Stimulated activated naive CD4-positive, alpha-beta T cell treated with Interleukin-2 at 50 U/mL for 16 hours (primary cell): ENCODE measurements around the gene MYOT.
"Not testable (repeated sequence)": the region's sequence is repeated elsewhere in the genome, so short reads cannot be mapped to it uniquely, and the experiment has no call there.

Experiments used
- DNase-seq: peaks from one replicate; lab custom pipeline; 2025; lab: John Stamatoyannopoulos, UW

The MYOT gene

DNA sequence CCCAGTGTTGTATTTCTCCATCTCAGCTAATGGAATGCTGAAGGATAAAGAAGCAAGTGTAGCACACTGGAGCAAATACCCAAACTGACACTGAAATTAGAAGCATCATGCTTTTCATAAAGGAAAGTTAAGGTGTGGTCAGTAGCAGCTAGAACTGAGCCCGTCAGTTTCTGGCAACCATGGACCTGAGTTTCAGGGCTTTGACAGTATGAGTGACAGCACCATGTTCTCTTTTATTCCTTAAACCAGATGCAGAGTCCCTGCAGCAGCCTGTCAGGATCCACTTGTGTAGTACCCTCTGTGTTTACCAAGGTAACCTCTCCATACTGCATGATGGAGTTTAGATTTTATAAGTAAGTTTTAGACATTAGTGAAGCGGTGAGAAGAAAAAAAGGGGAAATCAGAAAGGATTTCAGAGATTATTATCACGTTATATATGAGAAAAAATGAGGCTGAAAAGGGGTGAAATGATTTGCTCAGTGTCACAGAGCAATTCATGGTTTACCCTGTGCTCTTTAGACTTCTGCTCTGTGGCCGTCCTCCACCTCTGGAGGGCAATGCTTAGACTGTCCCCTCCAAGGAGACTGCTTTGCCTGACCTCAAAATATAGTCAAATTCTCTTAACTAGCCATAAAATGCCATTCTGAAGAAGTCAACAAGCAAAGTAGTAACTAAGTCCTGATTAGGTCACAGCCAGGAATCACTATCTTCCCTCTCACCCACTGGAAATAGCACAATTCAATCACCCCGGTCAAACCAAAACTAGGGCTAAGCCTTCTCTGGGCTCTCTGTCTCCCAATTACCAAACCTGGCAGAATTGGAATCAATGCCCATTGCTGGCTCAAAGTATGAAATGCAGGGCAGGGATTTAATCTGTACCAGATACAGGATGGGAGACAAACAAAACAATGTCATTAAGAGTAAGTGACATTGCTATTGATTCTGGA, 10.5 kb upstream of the MYOT start:
- no peak for DNase-seq

DNA sequence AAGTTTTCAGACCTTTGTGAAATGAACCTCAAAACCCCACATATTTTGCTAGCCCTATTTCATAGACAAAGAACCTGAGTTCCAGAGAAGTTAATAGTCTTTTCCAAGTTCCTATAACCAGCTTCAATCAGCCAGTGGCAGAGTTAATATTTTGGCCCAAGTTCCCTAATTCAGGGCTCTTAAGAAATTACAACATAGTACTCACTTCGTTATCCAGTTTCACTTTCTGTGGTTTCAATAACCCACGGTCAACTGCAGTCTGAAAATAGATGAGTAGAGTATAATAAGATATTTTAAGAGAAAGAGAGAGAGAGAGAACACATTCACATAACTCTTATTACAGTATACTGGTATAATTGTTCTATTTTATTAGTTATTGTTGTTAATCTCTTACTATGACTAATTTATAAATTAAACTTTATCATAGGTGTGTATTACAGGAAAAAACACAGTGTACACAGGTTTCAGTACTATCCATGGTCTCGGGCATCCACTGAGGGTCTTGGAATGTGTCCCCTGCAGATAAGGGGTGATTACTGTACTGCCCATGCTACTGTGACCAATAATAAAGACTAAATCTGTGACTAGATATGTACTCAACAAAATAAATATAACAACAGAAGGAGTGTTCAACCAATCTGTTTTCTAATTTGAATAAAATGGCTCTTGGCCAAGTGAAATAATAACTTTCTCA, 9.3 kb upstream of the MYOT start:
- DNase-seq = no peak

DNA sequence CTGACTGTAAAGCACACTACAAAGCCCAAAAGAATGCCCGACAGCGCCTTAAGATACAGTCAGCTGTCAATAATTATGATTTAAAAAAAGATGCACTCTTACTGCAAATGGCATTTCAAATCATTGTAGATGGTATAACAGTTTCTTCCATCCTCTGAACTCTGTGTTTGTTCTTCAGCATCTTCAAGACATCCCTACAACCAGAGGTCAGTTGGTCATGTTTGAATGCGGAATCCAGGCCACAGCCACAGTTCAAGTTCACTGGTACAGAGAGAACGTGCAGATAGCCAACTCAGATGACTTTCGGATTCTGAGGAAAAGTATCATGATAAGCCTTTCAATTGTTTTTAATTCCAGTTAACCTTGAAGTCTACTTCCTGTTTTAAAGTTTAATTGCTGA, 8.7 kb upstream of the MYOT start:
- no peak for DNase-seq

DNA sequence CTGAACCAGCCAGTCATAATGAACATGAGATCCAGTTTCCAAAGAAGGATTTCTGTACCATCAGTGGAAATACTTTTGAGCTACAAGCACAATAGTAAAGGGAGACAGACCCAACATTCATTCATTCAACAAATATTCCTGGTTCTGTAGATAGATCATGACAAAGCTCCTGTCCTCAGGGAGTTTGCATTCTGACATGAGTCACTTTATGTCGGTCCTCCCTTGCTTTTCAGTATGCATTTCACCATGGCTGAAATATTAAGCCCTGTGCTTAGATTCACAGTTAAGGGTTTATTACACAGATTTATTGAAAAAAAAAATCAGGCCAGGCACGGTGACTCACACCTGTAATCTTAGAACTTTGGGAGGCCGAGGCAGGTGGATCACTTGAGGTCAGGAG, 5.4 kb upstream of the MYOT start:
- no peak for DNase-seq

DNA sequence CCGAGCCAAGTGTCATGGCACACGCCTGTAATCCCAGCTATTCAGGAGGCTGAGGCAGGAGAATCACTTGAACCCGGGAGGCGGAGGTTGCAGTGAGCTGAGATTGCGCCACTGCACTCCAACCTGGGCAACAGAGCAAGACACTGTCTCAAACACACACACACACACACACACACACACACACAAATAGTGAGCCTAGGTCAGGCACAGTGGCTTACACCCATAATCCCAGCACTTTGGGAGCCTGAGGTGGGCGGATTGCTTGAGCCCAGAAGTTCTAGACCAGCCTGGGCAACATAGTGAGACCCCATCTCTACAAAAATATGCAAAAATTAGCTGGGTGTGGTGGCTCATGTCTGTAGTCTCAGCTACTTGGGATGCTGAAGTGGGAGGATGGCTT, 4.0 kb upstream of the MYOT start:
- not testable (repeated sequence) for DNase-seq

DNA sequence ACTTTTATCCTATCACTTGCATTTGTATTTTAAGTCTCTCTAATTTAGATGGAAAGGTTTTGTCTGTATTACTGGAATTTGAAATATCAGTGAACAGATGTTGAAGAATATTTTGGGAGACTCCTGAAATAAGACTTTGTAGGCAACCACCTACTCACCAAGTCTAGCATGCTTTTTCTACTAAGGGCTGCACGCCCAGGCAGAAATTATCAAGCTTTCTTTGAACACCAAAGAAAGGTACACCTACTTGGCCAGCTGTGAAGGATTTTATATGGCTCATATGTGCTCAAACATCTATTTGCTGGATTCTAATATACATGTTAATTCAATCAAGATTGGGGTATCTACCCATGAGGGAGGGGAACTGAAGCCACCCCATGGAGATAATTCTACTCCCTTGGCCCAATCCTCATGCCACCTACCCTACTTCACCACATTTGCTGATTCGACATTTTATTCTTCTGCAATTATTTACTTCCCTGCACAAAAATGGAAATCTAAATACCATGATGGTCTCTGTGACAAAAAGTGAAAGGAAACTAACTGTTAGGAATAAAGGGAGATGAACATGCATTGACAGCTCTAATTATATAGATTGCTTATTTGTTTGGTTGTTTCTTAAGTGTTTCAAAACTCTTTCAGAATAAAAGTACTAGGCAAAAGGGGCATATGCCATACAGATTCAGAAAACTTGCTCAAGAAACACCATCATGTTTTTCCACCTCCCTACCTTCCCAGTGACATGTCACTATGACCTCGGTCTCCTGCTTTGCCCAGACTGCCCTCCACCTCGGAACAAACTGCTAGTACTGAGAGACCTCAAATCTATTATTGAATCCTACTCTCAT, 895 bp upstream of the MYOT start:
- DNase-seq = no peak

DNA sequence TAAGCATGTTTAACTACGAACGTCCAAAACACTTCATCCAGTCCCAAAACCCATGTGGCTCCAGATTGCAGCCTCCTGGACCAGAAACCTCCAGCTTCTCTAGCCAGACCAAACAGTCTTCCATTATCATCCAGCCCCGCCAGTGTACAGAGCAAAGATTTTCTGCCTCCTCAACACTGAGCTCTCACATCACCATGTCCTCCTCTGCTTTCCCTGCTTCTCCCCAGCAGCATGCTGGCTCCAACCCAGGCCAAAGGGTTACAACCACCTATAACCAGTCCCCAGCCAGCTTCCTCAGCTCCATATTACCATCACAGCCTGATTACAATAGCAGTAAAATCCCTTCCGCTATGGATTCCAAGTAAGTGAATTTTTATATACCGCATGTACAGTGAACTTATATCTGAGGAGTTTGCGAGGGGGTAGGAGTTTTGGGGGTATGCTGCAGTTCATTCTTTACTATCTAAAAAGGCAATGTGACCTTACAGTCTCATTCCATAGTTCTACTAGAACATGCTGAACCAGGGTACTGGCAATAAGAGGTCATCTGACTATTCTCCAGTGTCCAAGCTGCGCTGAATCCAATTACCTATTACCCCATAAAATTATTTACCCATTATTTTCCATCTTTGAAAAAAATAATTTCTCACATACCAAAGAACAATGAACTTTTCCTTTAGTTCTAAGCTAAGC, 3.1 kb downstream of the MYOT start:
- no peak for DNase-seq

DNA sequence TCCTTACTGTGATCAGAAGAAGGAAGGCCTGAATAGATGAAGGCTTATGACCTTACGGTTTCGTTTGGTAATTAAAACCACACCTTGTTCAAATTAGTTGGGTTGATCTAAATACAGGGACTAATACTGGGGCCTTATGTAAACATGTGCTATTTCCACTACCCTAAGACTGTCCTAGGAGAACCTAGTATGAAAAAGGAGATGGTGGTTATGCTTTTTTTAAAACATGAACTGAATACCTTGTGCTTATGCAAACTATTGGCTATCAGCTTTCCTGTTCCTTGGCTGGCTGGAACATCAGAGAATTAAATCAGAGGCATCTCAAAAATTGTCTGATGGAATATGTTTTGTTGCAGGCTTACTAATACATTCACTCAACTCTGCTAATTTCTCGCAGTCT, 3.9 kb downstream of the MYOT start:
- no peak for DNase-seq

DNA sequence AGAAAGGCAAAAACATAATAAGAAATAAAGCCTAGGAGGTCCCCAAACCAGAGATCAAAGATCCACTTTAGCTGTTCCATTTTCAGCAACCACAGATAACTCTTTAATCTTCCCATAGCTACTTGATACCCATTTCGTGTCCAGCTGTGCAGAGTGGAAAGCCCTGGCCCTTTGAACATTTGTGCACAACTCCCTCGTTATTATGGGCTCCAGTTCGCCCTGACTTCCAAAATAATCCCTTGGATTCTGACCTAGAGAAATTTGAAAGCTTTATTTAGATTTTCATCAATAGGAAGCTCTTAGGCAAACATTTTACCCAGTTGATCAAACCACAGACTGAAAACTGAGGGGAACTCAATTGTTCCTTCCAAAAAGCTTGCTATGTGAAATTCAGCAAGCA, 4.8 kb downstream of the MYOT start:
- DNase-seq = no peak

DNA sequence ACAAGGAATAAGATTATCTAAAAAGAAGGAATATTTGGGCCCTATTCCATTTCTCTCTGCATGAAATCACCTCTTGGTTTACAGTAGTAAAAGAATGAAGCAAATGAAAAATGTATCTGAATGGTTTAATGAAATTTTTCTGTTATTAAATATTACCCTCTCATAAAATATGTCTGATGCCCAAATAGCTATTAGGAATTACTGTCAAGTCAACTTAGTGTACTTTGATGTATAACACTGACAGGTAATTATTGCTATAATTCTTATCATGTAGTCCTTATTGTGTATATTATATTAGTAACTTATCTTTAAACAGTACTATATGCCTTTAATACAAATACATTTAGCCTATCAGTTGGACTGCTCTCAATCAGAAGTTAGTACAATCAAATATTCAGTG, 8.4 kb downstream of the MYOT start:
- DNase-seq = no peak

DNA sequence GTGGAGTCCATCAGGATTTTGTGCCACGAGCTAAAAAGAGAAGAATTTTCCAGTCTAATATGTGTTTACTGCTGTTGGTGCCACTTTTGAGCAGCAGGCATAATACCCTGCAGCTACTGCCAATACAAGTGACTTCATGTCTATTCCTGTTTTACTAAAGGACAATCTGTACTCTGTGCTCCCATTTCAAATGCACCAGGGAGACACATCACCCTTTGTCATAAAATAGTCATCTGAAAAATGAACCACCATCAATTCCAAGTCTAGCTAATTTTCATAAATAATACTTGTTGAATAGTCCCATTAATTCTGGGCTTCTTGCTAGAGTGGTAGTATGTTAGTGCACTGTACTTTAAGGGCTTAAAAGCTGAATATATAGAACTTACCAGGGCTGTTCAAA, 12.7 kb downstream of the MYOT start:
- no peak for DNase-seq

DNA sequence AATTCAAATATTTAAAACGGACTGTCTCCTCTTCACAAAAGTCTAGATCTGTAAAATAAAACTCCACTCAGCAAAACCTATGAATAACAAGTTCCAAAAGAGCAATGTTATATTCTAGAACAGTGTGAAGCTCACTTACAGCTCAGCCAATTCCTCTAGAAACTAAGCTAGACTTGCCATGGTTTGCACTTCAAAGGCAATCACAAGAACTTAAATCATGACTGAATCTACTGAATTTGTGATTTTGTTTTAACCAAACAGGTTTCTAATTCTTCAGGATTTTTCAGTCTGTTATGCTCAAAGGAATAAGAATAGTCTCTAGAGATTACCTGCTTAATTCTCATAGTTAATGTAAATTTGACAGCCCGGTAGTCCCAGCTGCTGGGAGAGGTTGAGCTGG, 20.2 kb downstream of the MYOT start:
- DNase-seq = no peak

DNA sequence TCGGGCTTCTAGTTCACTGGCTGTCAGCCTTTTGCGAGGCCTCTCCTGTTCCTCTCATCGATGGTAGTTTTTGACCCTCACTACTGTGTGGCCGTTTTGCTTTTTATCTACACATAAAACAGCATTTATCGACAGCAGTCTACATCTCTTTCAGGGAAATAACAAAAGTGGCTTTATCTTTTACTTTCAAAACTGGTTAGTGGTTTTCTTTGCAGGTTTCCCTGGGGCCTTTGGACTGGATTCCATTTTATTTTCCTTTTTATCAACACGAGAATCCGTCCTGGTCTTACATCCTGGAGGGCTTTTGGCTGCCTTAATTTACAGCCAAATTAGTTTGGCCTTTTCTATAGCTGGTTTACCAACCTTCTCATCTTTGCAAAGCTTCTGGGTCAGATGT, 20.8 kb downstream of the MYOT start:
- no peak for DNase-seq

DNA sequence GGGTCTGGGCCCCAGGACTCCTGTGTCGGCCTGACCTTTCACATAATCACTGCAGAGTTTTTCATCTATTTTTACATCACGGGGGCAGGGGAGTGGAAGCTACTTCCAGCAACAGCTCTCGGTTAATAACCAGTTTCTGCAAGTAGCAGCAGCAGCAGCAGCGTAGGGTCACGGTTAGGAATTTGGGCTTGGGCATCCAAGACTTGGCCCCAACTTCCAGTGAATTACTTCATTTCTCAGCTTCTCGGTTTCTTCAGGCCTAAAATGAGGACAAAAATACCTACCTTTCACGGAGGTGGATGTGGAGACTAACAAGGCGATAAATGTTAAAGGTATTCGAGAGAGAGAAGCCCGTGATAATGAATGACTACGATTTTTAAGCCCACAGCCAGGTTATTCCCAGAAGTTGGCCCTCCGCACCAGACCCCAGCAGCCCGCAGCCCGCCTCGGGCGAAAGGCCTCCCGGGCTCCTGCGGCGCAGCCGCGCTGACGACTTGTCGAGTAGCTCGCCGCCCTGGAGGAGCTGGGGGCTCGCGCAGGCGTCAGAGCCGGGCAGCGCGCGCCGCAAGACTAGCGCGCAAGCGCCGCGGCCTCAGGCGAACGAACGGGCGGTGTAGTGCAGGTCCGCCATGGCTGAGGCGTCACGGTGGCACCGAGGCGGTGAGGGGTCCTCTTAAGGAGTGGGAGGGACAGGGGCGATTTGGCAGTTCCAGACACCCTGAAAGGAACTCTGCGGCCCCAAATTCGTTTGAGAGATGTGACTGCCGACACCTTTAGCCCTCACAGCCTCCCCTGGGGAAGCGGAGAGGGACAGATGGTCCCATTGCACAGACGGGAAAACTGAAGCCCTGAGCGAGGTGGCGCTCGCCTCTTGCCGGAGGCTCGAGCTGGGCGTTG, 21.5 kb downstream of the MYOT start, which contains the start of gene PKD2L2:
TSS of gene PKD2L2 (plus strand) at position 595 of the 897 bp plus-strand sequence. CDS start at position 630, 35 bp downstream.
- DNase-seq = peak; percentile 78

DNA sequence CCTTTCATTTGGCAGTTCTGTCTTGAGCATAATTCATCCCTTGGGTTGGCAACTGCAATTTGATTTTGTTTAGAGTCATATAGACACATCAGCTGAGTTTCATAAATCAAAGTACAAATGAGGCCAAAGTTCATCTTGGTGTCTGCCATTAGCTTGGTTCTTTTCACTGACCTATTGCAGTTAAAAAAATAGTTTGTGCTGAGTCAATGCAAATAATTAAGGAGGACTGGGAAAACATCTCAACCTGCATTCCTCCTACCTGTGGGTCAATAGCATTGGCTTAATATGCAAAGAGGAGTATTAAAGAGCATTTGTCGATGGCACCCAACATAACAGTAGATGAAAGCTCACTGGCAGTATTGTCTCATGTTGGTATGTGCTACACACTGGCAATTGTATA, 23.2 kb downstream of the MYOT start:
- no peak for DNase-seq

DNA sequence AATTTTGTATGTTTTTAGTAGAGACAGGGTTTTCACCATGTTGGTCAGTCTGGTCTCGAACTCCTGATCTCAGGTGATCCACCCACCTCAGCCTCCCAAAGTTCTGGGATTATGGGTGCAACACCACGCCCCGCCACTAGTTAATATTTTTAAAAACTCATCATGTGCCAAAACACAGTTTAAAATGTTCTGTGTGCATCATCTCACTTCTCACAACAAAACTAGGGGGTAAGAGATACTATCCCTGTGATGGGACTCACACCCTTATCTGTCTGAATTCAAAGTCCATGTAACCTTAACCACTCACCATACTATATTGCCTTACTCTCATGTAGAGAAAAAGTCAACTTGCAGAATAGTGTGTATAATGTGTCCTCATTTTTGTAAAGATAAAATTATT, 24.2 kb downstream of the MYOT start:
- DNase-seq = no peak

DNA sequence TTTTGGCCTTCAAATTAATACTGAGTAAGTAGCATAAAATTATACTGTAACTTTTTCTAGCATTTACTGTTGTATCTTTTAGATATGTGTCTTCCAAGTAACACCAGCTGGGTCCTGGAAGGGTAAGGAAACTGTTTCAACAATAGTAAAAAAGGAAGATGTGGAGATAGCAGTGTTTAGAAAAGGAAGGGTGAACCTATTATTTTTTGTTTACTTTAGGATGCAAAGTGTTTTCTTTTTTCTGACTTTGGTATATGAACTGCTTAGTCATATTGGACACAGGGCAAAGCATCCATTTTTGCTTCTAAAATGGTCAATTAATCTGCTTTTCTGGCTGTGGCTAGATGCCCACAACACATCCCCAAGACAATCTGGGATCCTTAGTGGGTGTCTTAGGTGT, 26.9 kb downstream of the MYOT start:
- no peak for DNase-seq

DNA sequence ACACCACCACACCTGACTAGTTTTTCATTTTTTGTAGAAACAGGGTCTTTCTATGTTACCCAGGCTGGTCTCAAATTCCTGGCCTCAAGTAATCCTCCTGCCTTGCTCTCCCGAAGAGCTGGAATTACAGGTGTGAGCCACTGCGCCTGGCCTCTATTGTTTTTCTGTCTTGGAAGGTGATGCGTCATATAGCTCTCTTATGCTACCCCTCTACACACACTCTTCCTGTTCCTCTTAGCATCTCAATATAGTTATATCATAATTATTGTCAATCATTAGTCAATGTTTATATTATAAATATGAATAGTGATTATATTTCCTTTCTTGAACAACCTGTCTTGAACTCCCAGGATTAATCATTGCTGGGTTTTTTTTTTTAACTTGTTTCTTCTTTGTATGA, 28.9 kb downstream of the MYOT start:
- DNase-seq = no peak

DNA sequence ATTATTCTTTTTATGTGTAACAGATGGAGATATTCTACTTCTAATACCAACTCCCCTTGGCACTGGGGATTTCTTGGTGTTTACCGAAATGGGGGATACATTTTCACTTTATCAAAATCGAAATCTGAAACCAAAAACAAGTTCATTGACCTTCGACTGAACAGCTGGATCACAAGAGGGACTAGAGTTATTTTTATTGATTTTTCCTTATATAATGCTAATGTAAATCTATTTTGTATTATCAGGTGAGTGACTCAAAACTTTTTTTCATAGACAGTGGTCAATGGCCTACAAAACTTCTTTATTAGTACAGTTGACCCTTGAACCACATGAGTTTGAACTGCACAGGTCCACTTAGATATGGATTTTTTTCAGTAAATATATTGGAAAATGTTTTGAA, 31.8 kb downstream of the MYOT start:
- DNase-seq = no peak

DNA sequence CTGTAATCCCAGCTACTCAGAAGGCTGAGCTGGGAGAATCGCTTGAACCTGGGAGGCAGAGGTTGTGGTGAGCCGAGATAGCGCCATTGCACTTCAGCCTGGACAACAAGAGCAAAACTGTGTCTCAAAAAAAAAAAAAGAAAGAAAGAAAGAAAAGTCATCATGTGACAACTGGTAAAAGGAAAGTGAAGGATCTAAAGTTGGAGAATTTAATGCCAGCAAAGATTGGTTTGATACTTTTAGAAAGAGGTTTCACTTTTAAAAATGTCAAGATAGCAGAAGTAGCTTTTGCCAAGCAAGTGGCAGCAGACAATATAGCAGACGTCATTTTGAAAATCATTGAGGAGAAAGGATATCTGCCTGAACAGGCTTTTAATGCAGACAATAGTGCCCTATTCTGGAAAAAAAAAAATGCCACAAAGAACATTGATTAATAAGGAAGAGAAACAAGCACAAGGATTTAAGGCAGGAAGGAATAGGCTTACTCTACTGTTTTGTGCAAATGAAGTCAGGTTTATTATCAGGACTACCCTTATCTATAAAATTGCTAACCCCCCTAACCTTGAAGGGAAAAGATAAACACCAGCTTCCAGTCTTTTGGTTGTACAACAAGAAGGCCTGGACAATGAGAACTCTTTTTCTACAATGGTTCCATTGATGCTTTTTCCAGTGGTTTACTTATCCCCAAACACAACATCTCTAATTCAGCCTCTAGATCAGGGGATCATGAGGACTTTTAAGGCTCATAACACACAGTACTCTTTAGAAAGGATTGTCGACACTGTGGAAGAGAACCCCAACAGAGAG, 33.6 kb downstream of the MYOT start:
- no peak for DNase-seq
